Measurements from ENCODE around the gene ZNF516.

DNA sequence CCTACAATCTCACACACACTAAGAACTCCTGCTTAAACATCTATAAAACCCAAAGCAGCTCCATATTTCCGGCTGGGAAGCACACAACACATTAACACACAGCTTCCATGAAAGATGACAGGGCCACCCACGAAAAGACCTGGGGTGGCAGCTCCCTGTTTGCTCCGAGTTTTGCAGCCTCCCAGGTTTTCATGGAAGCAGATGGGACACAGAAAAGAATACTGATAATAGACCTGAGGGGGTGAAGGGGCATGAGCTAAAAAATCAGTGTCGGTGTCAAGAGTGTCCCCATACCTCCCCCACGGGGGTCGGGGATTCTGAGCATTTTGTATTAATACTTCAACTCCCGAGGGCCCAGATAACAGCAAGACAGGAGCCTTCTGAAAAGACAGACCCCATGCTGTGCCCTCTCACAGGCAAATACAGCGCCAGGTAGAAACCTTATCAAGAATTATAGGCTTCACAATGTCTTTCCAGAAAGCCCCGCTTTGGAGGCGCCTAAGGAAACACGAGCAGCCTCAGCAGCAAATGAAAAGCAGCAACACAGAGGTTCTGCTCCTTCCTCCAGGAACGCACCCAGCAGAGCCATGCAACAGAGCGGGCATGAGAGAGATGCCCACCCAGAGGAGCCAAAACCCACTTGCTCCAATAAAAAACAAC, 50.5 kb downstream of the ZNF516 start:
- TF ChIP-seq, protein P1, sequence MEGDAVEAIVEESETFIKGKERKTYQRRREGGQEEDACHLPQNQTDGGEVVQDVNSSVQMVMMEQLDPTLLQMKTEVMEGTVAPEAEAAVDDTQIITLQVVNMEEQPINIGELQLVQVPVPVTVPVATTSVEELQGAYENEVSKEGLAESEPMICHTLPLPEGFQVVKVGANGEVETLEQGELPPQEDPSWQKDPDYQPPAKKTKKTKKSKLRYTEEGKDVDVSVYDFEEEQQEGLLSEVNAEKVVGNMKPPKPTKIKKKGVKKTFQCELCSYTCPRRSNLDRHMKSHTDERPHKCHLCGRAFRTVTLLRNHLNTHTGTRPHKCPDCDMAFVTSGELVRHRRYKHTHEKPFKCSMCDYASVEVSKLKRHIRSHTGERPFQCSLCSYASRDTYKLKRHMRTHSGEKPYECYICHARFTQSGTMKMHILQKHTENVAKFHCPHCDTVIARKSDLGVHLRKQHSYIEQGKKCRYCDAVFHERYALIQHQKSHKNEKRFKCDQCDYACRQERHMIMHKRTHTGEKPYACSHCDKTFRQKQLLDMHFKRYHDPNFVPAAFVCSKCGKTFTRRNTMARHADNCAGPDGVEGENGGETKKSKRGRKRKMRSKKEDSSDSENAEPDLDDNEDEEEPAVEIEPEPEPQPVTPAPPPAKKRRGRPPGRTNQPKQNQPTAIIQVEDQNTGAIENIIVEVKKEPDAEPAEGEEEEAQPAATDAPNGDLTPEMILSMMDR (IDR thresholded peaks at IDR 0.05), result no peak
- no peak for TF ChIP-seq EP300 (IDR thresholded peaks at IDR 0.05)
